Ovary (tissue), 9 donors: ENCODE measurements around the gene TFF2. TPM values are rescaled to one million over a fixed set of nuclear protein-coding genes. Genes with fewer than 3 reads are reported as not detected.

Experiments
- DNase-seq, 5 donors: peaks; one replicate each; pipeline ENCODE4 v3.0.0-alpha.2; 2019 to 2020
- H3K27ac ChIP-seq, 2 donors: fragments of 200-600 bp; one replicate each; pipeline versions ENCODE4 v1.5.1 to v1.8.0; 2019 to 2022
- H3K27me3 ChIP-seq: fragments of 200-600 bp; one replicate; pipeline ENCODE4 v1.8.0; 2022
- H3K36me3 ChIP-seq: fragments of 200-600 bp; sonication (generic); one replicate; pipeline ENCODE4 v1.5.1; 2019
- H3K4me1 ChIP-seq: one replicate; pipeline ENCODE4 v1.8.1; 2013; ENCODE audit warnings: mild to moderate bottlenecking, moderate library complexity; ENCODE audit not compliant: insufficient read depth
- H3K4me3 ChIP-seq: fragments of 200-600 bp; sonication (generic); one replicate; pipeline ENCODE4 v1.5.1; 2017
- H3K9me3 ChIP-seq, 2 donors: fragments of 200-600 bp in 1 of 2; sonication (generic) in 1 of 2; one replicate each; pipeline versions ENCODE4 v1.5.1 to v1.8.1; 2013 to 2019; ENCODE audit warnings: mild to moderate bottlenecking in 1 of 2, moderate library complexity in 1 of 2
- CTCF ChIP-seq, 3 donors: fragments of 450-650 bp in 2 of 3; fragments of 200-600 bp in 1 of 3; IDR thresholded peaks; one replicate each; pipeline versions ENCODE4 v1.5.1 to v1.8.0; 2016 to 2022; ENCODE audit warnings: antibody characterized with exemption in 3 of 3, mild to moderate bottlenecking in 1 of 3
- EP300 ChIP-seq: sonication (generic); formaldehyde crosslinking; IDR thresholded peaks from one replicate; pipeline ENCODE4 v1.6.1; 2017; ENCODE audit warnings: antibody characterized with exemption
- POLR2A ChIP-seq: fragments of 450-650 bp; IDR thresholded peaks from one replicate; pipeline ENCODE4 v1.6.1; 2017; ENCODE audit warnings: antibody characterized with exemption, mild to moderate bottlenecking, moderate library complexity
- WGBS, 3 donors: extraction: QIAGEN DNeasy Blood & Tissue Kit in 1 of 3; methylation state at CpG; one replicate each; pipeline versions ENCODE4 v1.1.5 to v1.1.7; 2013 to 2017; 5-methylcytosine and 5-hydroxymethylcytosine counted together
- intact Hi-C, 4 donors: fragments of 100-400 bp; cut with DNase I; formaldehyde crosslinking; loops; one replicate each; pipeline versions ENCODE4 v1.11.0 to v1.15.1; 2022 to 2023
- polyA plus RNA-seq, 2 donors: library from polyadenylated mRNA; stranded (reverse); fragments of 200-250 nt in 1 of 2; fragments of 350-450 nt in 1 of 2; fragmentation: Illumina TruSeq in 1 of 2; extraction: RNeasy Lipid Tissue Mini Kit (QIAGEN cat#74804) in 1 of 2; gene quantifications; one replicate each; pipeline ENCODE4 v1.2.3, GENCODE V29; 2013 to 2014
- total RNA-seq, 7 donors: library from RNA; depleted of rRNA in 2 of 7; stranded (reverse); fragments of >200 nt in 2 of 7; fragmentation: NEBNext Ultra II Directional in 3 of 7; extraction: Animal tissue kit (Norgen Biotek cat#: 25700) in 3 of 7; gene quantifications; one replicate each; pipeline versions ENCODE4 v1.1.0 to v1.2.4, GENCODE V29; 2016 to 2023
- donor health status: DM: no; HTN: no; CAD: no; lungs with moderate emphysema.
- donor health status: DM: no; HTN: no; CAD: no.
- donor health status: Bipolar disorder and iron deficiency.
- donor health status: DM: yes; HTN: yes; CAD: no.
- donor health status: DM: no; HTN: no; CAD: no.
- donor health status: DM: yes; HTN: yes; CAD: no.

Gene TFF2
- total and polyA plus RNA-seq, 9 donors: 0.31 to 3.7 TPM; not detected in 7

GRCh38 chr21:42298657-42299056 is 52.1 kb downstream of the TFF2 start:
- DNase-seq: no peak
- H3K4me1 ChIP-seq: no peaks in the 10 kb centered on the region
- TF ChIP-seq CTCF (IDR thresholded peaks at IDR 0.05) (no peak), POLR2A (no peak), EP300 (no peak)
- no peaks in the 10 kb centered on the region for H3K36me3 ChIP-seq
- H3K4me3 ChIP-seq: no peak overlapping the region
- H3K27me3 ChIP-seq: no peaks in the 10 kb centered on the region
- H3K27ac ChIP-seq: no peak overlapping the region
- intact Hi-C loops: no loop called here
- H3K9me3 ChIP-seq: no peaks in the 10 kb centered on the region
- WGBS, 3 donors: 66 to 75% (median 70%) methylated on average over 5 of the region's 5 CpGs

- Histone ChIP-seq H3K4me1 (no peaks in the 10 kb centered on the region), H3K36me3 (no peaks in the 10 kb centered on the region), H3K27ac (no peak overlapping the region), H3K4me3 (no peak overlapping the region), H3K9me3 (no peaks in the 10 kb centered on the region), H3K27me3 (no peaks in the 10 kb centered on the region)
- WGBS, 3 donors: 74 to 76% (median 74%) methylated on average over 6 of the region's 6 CpGs
- intact Hi-C loops: no loop called here
- TF ChIP-seq CTCF (IDR thresholded peaks at IDR 0.05): no peak
- no peak for TF ChIP-seq EP300
- no peak for TF ChIP-seq POLR2A
- no peak for DNase-seq
Observed at GRCh38 chr21:42298237-42298636, 52.6 kb downstream of the TFF2 start.

- WGBS, 3 donors: 79 to 82% (median 80%) methylated on average over 9 of the region's 9 CpGs
- no peak overlapping the region for H3K27ac ChIP-seq
- intact Hi-C loops: no loop called here
Observed at GRCh38 chr21:42297377-42297776, 53.4 kb downstream of the TFF2 start.

GRCh38 chr21:42296501-42296900 is 54.3 kb downstream of the TFF2 start:
- H3K36me3 ChIP-seq: no peaks in the 10 kb centered on the region
- WGBS, 3 donors: 77 to 90% (median 89%) methylated on average over 7 of the region's 7 CpGs
- H3K4me1 ChIP-seq: no peaks in the 10 kb centered on the region
- no peaks in the 10 kb centered on the region for H3K9me3 ChIP-seq
- no peak overlapping the region for H3K27ac ChIP-seq
- no peaks in the 10 kb centered on the region for H3K27me3 ChIP-seq
- TF ChIP-seq EP300 (no peak), POLR2A (no peak), CTCF (IDR thresholded peaks at IDR 0.05) (no peak)
- intact Hi-C loops: no loop called here
- DNase-seq: no peak
- no peak overlapping the region for H3K4me3 ChIP-seq

More at GRCh38 chr21:42297377-42297776, 53.4 kb downstream of the TFF2 start:
- DNase-seq: no peak
- Histone ChIP-seq H3K27me3 (no peaks in the 10 kb centered on the region), H3K9me3 (no peaks in the 10 kb centered on the region), H3K36me3 (no peaks in the 10 kb centered on the region), H3K4me1 (no peaks in the 10 kb centered on the region), H3K4me3 (no peak overlapping the region)
- TF ChIP-seq EP300 (no peak), POLR2A (no peak), CTCF (IDR thresholded peaks at IDR 0.05) (no peak)

Other genes starting within 250 kb of the TFF2 start
- 10 to 100 TPM in 1 of 7 donors, 1 to 10 TPM in 6; 4.3 to 14.9 (median 5.8) TPM for gene ABCG1, start 131.9 kb downstream of the TFF2 start, total RNA-seq
- gene ABCG1, start 131.9 kb downstream of the TFF2 start, polyA plus RNA-seq: 1 to 10 TPM; 5.8 to 8.2 TPM
- gene TFF3, start 35.6 kb downstream of the TFF2 start, total RNA-seq: 100 to 1,000 TPM in 1 of 7 donors, 10 to 100 TPM in 2, 1 to 10 TPM in 3, not detected in 1; 1.9 to 131 (median 11.0) TPM
- gene TFF3, start 35.6 kb downstream of the TFF2 start, polyA plus RNA-seq: 10 to 100 TPM in 1 of 2 donors, 1 to 10 TPM in 1; 1.3 to 17.1 TPM
- 1 to 10 TPM in 1 of 7 donors, not detected in 6; 1.4 TPM for gene TFF1, start 15.5 kb upstream of the TFF2 start, total RNA-seq
- not detected for gene TFF1, start 15.5 kb upstream of the TFF2 start, polyA plus RNA-seq
- 10 to 100 TPM in 1 of 7 donors, 1 to 10 TPM in 4, not detected in 2; 1.3 to 28.6 (median 3.4) TPM for gene TMPRSS3, start 45.1 kb upstream of the TFF2 start, total RNA-seq
- under 1 TPM; 0.07 to 0.12 TPM for gene TMPRSS3, start 45.1 kb upstream of the TFF2 start, polyA plus RNA-seq
- under 1 TPM in 5 of 7 donors, not detected in 2; 0.15 to 0.54 (median 0.24) TPM for gene UBASH3A, start 52.9 kb upstream of the TFF2 start, total RNA-seq
- under 1 TPM; 0.19 to 0.85 TPM for gene UBASH3A, start 52.9 kb upstream of the TFF2 start, polyA plus RNA-seq
- 10 to 100 TPM in 1 of 7 donors, 1 to 10 TPM in 5, under 1 TPM in 1; 0.76 to 37.5 (median 2.6) TPM for gene RSPH1, start 145.2 kb upstream of the TFF2 start, total RNA-seq
- 1 to 10 TPM; 1.1 to 2.5 TPM for gene RSPH1, start 145.2 kb upstream of the TFF2 start, polyA plus RNA-seq
- gene SLC37A1, start 162.9 kb upstream of the TFF2 start, total RNA-seq: 1 to 10 TPM; 5.6 to 10.0 (median 8.0) TPM
- gene SLC37A1, start 162.9 kb upstream of the TFF2 start, polyA plus RNA-seq: 1 to 10 TPM; 5.1 to 6.0 TPM